Activated CD4-positive, CD25-positive, alpha-beta regulatory T cell treated with anti-CD3 and anti-CD28 coated beads, Interleukin-2, amount 50 U/mL, for 16 hours (primary cell): ENCODE measurements around the gene PALMD.

Experiments
- DNase-seq: peaks from one replicate; pipeline ENCODE4 v3.0.0-alpha.2; 2020; ENCODE audit warnings: low read depth, low spot score

Gene PALMD

GRCh38 chr1:99645699-99646531 lies at the start of gene PALMD:
Gene PALMD, plus strand, starts transcription at chr1:99646113. Its CDS starts 205 bp downstream, at chr1:99646318.
- no peak for DNase-seq

DNA sequence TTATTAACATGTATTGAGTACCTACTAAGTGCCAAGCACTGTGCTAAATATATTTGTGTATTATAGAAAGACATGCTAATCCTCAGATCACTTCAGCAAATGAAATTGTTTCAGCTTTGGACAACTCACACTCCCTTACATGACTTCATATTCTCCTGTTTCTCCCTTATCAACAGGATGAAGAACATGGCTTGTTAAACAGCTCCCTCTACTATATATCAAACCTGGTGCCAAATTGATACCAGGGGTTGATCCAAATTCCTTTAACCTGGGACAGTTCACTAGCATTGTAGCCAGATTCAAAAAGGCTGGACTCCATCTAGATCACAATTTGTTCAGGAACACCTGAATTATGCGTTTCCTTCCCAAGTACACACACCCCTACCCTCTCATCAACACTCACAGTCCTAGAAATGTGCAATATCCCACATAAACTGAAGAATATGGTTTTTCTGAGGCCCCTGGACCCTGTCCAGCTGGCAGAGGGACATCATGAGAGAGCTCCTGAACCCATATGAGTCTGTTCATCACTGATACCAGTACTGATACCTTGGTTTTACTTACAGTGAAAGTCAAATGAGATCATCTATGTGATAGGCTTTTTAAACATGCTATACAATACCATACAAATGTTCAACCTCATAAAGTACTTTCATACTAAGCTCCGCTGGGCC lies 47.0 kb upstream of the PALMD start:
- no peak for DNase-seq

- DNase-seq = no peak
Measured at GRCh38 chr1:99599678-99600175, 46.2 kb upstream of the PALMD start.

GRCh38 chr1:99600782-99601181 lies 45.1 kb upstream of the PALMD start:
- DNase-seq = no peak

GRCh38 chr1:99601208-99601607 lies 44.7 kb upstream of the PALMD start:
- no peak for DNase-seq

GRCh38 chr1:99601709-99602403 lies 44.1 kb upstream of the PALMD start:
- DNase-seq = no peak

DNA sequence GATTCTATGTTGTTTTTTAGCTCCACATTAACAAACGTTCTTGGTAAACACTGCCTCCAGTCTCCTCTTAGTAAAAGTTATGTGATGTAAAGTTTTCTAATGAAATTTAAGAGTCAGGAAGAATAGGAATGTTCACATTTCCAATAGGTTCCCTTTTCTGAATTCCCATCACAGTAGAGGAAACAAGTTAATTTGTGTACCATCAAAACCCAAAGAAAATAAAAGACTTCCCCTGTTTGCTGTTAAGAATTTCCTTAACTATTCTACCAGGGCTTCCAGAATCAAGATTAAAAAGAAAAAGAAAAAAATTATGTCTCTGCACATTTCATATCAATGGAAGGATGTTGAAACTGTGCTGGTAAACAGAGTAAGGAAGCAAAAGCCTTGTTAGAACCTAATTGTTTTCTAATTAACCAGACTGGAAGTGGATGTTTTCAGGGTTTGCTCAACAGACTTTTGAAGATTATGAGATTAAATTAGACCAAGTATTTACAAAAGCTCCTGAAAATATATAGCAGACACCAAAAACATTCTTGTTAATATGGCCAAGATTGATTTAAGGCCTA lies 43.4 kb upstream of the PALMD start:
- no peak for DNase-seq

GRCh38 chr1:99603699-99604560 lies 42.0 kb upstream of the PALMD start:
- DNase-seq = no peak

GRCh38 chr1:99606306-99606705 lies 39.6 kb upstream of the PALMD start:
- no peak for DNase-seq

DNA sequence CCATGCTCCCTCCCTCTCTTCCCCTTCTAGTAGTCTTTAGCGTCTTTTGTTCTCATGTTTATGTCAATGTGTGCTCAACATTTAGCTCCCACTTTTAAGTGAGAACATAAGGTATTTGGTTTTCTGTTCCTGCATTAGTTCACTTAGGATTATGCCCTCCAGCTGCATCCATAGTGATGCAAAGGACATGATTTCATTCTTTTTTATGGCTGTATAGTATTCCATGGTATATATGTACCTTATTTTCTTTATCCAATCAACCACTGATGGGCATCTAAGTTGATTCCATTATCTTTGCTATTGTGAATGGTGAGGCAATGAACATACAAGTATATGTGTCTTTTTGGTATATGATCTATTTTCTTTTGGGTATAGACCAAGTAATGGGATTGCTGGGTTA lies 38.3 kb upstream of the PALMD start:
- no peak for DNase-seq

GRCh38 chr1:99608058-99608457 lies 37.9 kb upstream of the PALMD start:
- DNase-seq = no peak

- DNase-seq = no peak
Measured at GRCh38 chr1:99613716-99614115, 32.2 kb upstream of the PALMD start.

- DNase-seq = no peak
Measured at GRCh38 chr1:99614728-99615127, 31.2 kb upstream of the PALMD start.

DNA sequence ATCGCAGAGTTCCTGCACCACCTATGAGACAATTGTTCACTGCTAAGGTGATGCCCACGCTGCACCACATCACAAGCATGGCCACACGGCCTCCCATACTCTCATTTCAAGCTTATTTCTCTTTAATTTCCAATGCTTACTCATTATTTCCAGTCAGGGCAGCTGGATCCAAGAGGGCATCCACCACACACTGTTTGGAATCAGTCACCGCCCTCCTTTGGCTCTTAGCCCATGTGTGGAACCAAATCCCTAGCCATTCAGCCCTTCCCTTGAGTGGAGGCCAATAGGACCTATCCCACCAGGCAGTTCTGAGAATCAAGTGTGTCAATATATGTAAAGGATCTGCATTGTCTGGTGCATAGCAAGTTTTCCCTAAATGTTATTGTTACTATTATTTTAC lies 26.3 kb upstream of the PALMD start:
- no peak for DNase-seq

DNA sequence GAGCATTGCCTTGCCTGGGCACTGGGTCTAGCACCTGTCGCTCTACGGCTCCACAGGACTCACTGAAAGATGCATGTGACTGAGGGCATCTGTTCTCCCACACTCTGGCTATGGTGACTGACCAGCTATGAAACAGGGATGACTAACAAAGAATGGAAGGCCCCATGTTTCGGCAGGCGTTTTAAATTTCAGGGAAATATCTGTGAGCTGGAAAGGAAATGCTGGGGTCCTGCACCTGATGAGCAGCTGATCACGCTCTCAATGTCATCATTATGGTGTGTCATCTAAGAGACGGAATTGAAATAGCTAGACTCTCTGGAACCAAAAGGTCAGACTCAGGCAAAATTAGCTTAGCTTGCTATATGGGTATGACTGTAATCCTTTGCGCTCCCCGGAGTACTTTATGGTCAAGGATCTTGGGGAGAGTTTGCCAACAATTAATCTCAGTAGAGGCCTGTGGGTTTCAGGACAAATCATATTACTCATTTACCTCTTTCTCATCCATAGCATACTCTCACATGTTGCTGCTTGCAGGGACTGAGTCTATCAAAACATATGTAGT lies 24.5 kb upstream of the PALMD start:
- no peak for DNase-seq

DNA sequence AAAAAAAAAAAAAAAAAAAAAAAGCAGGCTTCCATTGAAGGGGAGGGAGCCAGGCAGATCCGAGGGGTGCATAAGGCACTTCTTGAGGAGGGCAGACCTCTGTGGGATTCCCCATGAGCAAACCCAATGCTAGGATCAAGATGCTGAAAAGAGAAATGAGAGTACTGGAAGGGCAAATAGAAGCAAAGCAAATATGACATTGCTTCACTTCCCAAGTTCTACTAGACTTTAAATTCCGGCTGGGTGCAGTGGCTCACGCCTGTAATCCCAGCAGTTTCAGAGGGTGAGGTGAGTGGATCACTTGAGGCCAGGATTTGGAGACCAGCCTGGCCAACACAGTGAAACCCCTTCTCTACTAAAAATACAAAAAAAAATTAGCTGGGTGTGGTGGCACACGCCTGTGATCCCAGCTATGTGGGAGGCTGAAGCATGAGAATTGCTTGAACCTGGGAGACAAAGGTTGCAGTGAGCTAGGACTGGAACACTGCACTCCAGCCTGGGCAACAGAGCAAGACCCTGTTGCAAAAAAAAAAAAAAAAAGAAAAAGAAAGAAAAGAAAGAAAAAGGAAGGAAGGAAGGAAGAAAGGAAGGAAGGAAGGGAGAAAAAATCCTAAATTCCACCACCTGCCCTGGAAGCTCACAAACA lies 23.1 kb upstream of the PALMD start:
- DNase-seq = no peak

DNA sequence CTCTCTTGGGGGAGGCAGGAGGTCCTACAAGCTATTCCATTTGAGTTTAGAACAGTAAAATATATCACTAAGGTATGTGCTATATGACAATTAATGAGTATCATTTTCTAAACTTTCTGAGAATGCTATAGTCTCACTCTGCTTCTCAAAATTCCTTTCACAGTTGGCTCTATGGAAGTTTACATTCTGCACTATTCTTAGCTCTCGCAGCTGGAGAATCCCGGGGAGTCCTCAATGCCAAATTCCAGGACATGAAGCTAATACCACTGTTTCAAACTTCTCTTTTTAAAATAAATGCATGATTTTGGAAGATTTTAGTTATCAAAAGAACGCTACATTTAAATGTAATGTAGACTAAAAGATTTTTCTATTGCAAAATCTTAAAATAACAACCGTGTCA lies 22.4 kb upstream of the PALMD start:
- DNase-seq = no peak

DNA sequence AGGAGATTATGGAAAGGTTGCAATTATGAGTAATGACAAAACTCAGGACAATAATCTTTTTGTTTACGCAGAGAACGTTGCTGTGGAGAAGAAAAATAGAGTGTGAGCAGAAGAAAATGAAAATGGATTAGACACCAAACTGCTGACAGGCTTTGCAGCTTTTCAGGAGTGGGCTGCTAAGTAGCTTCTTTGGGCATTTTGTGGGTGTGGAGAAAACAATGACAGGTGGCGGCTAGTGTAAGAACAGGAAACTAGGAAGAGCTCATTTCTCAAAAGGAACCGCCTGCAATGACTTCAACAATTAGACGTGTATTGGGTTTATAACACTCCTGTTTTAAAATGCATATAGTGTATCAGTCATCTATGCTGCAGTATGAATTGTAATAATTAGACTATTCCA lies 18.3 kb upstream of the PALMD start:
- no peak for DNase-seq

GRCh38 chr1:99629164-99629563 lies 16.7 kb upstream of the PALMD start:
- no peak for DNase-seq

DNA sequence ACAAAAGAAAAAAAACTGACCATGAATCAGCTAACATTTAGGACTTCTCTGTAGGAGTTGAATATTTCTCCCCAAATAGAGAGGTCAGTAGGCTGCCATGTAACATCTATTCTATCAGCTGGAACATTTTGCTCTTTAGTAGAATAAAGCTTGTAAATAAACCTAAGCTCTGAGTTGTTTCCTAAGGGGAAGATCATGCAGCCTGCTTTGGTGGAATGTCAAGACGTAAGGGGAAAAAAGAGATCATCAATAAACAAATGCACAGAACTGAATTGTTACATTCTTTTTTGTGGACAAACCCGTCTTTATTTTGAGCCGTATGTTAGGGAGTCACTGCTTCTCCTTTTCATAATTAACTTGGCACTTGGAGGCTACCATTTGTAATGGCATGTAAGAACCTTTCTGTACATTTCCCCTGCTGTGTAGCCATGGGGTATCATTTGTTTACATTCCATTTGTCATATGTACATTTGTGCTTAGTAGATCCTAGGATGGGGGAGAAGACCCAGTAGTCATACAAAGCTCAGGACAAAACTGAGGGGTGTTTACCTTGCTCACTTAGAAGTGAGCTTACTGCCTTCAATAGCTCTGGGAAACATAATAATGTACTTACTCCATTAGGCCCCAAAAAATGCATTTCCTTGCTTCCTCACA lies 10.8 kb upstream of the PALMD start:
- no peak for DNase-seq
